HEK293 (cell line): ENCODE results near the gene LRRC23.
"Not testable (repeated sequence)": the region's sequence is repeated elsewhere in the genome, so short reads cannot be mapped to it uniquely, and the experiment has no call there.

ENCODE experiments used
- CTCF ChIP-seq: fragments of 450-650 bp; formaldehyde crosslinking; IDR thresholded peaks from 2 replicates; pipeline ENCODE4 v1.5.1; 2016; ENCODE audit warnings: missing biosample characterization, missing genetic modification characterization
- SETDB1 ChIP-seq: IDR thresholded peaks from one replicate; pipeline ENCODE4 v1.6.1; 2017; ENCODE audit warnings: mild to moderate bottlenecking, low read length, moderate library complexity, mixed read lengths; ENCODE audit not compliant: insufficient read length

- TF ChIP-seq SETDB1; CTCF (tag by site-specific recombination): not testable (repeated sequence)
These were observed 18.2 kb upstream of the LRRC23 start for GRCh38 chr12:6886206-6886999.
